ENCODE measurements around the gene SPRYD3. TPM values are rescaled to one million over a fixed set of nuclear protein-coding genes. Genes with fewer than 3 reads are reported as not detected.

SPRYD3 gene
- total RNA-seq = 10 to 100 TPM; 37.8 to 82.7 (median 58.9) TPM

DNA sequence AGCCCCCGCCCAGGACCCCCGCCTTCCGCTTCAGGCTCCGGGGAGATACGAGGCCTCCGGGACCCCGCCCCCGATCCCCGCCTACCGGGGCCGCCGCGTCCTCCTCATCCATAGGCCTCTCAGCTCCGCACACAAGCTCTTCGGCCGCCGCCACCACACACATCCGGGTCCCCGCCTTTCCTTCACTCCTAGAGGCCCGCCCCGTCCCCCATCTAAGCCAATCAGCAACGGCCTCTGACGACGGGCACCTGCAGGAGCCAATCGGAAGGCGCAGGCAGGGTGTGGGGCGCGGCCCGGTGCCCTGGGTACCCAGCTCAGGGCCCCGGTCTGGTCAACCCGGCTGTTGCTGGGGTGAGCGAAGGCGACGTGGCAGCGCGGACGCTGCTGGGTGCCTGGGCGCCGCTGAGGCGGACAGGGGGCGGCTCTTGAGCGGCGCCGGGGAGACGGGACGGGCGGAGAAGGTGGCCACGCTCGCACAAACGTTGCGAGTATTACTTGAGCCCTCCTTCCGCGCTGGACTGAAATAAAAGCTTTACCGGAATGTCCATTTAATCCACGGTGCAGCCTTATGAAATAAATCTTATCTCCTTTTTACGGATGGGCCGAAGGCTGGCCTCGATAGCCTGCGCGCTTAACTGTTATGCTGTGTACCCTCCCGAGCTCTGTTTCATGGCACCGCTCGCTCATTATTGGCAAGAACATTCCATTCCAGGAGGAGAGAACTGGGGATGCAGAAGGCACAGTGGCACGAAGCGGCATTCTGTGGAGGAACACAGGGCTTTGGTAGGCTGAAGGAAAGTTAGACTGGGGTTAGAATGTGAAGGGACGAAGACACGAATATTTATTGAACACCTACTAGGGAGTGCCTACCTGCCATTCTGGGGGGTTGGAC lies at the start of gene SPRYD3:
Gene SPRYD3 (minus strand): TSS at position 165 of the 892 bp plus-strand sequence. CDS start 57 bp downstream, at position 108.
- Histone ChIP-seq H3K27ac (peak within 1 kb of the TSS; percentile 90 to 93 (median 91)), H3K36me3 (peaks cover 14 to 16% of the 10 kb centered on the region in 2 donors), H3K9me3 (no peaks in the 10 kb centered on the region), H3K4me3 (replicated peaks in 1 of 3) (peak within 1 kb of the TSS; percentile 34 to 78 (median 54)), H3K4me1 (peaks cover 20 to 23% of the 10 kb centered on the region in 2 donors), H3K27me3 (no peaks in the 10 kb centered on the region)
- 3 to 4% methylated on average over 19 to 37 of the region's 67 CpGs for WGBS, 2 donors
- TF ChIP-seq, protein P1, sequence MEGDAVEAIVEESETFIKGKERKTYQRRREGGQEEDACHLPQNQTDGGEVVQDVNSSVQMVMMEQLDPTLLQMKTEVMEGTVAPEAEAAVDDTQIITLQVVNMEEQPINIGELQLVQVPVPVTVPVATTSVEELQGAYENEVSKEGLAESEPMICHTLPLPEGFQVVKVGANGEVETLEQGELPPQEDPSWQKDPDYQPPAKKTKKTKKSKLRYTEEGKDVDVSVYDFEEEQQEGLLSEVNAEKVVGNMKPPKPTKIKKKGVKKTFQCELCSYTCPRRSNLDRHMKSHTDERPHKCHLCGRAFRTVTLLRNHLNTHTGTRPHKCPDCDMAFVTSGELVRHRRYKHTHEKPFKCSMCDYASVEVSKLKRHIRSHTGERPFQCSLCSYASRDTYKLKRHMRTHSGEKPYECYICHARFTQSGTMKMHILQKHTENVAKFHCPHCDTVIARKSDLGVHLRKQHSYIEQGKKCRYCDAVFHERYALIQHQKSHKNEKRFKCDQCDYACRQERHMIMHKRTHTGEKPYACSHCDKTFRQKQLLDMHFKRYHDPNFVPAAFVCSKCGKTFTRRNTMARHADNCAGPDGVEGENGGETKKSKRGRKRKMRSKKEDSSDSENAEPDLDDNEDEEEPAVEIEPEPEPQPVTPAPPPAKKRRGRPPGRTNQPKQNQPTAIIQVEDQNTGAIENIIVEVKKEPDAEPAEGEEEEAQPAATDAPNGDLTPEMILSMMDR (IDR thresholded peaks at IDR 0.05) = no peak
- TF ChIP-seq POLR2A (IDR thresholded peaks at IDR 0.05) = peak; percentile 38 to 92
- intact Hi-C loops (cut with DNase I) = no loop called here
- DNase-seq = peak; percentile 98

GRCh38 chr12:53127169-53127568 lies 48.0 kb upstream of the SPRYD3 start:
- Histone ChIP-seq H3K4me3 (replicated peaks in 1 of 3) (no peak overlapping the region), H3K27ac (no peak overlapping the region), H3K27me3 (no peaks in the 10 kb centered on the region), H3K9me3 (no peaks in the 10 kb centered on the region), H3K36me3 (no peaks in the 10 kb centered on the region), H3K4me1 (no peaks in the 10 kb centered on the region)
- intact Hi-C loops (cut with DNase I) = no loop called here
- DNase-seq = no peak
- WGBS, 2 donors = 86 to 92% methylated on average over 1 of the region's 1 CpG
- TF ChIP-seq, protein P1 (IDR thresholded peaks at IDR 0.05) = no peak
- no peak for TF ChIP-seq POLR2A (IDR thresholded peaks at IDR 0.05)

DNA sequence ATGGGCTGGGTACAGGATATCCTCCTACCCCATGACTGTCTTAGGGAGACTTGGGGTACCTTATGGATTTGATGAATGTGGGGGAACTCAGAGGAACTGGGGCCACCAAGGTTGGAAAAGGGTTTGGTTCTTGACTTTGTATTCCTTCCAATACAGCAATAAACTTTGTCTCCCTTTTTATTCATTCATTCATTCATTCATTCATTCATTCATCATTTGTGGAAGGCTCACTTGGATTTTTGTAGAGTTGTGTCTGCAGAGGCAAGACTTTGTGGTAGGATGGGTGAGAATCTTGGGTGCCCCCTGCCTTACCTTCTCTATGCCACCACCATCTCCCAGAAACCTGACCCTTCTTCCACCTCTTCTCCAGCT lies 45.1 kb upstream of the SPRYD3 start:
- H3K27me3 ChIP-seq = no peaks in the 10 kb centered on the region
- intact Hi-C loops (cut with DNase I) = no loop called here
- no peak overlapping the region for H3K27ac ChIP-seq
- no peak overlapping the region for H3K4me3 ChIP-seq (replicated peaks in 1 of 3)
- no peaks in the 10 kb centered on the region for H3K9me3 ChIP-seq
- H3K36me3 ChIP-seq = no peaks in the 10 kb centered on the region
- DNase-seq = no peak
- TF ChIP-seq POLR2A (IDR thresholded peaks at IDR 0.05) = no peak
- TF ChIP-seq, protein P1 (IDR thresholded peaks at IDR 0.05) = no peak
- no peaks in the 10 kb centered on the region for H3K4me1 ChIP-seq

DNA sequence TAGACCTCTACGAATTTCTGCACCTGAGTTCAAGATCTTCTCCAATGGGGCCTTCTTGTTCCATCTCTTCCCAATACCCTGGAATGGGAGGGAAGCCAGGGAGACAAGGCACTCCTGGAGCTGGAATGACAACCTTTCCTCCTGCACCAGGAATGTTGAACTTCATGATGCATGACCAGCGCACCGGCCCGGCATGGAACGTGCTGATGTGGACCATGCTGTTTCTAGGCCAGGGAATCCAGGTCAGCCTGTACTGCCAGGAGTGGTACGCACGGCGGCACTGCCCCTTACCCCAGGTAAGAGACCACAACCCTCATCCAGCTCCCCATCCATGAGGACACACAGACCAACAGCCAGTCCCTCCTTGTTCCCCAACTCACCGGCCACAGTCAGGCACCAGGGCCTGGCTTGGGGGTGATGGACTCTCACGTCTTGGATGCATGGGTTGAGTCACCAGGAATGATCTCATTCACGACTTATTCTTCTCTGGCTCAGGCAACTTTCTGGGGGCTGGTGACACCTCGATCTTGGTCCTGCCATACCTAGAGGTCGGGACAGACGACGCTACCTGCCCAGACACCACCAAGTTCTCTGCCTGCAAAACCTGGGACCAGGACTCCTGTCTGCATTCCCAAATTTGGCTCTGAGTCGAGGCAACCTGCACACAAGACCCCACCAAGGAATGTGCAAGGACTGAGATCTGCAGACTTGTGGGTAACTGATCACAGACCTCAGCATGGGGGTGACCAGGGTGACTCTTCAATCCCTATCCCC lies 44.6 kb upstream of the SPRYD3 start:
- WGBS, 2 donors = 83 to 90% methylated on average over 8 to 16 of the region's 16 CpGs
- H3K36me3 ChIP-seq = no peaks in the 10 kb centered on the region
- DNase-seq = no peak
- no peaks in the 10 kb centered on the region for H3K4me1 ChIP-seq
- H3K27ac ChIP-seq = no peak overlapping the region
- TF ChIP-seq, protein P1 (IDR thresholded peaks at IDR 0.05) = no peak
- no peak for TF ChIP-seq POLR2A (IDR thresholded peaks at IDR 0.05)
- no peak overlapping the region for H3K4me3 ChIP-seq (replicated peaks in 1 of 3)
- H3K9me3 ChIP-seq = no peaks in the 10 kb centered on the region
- no peaks in the 10 kb centered on the region for H3K27me3 ChIP-seq
- intact Hi-C loops (cut with DNase I) = no loop called here
